Eye (tissue), 1 donor: Measurements from ENCODE around the gene KDM1A.

ENCODE experiments used
- DNase-seq: peaks from one replicate; pipeline ENCODE4 v3.0.0-alpha.2; 2015

KDM1A gene

GRCh38 chr1:23018661-23019093 lies 591 bp upstream of the KDM1A start:
- no peak for DNase-seq

- peak; percentile 89 for DNase-seq
These were observed 776 bp downstream of the KDM1A start for GRCh38 chr1:23019863-23020625.

DNA sequence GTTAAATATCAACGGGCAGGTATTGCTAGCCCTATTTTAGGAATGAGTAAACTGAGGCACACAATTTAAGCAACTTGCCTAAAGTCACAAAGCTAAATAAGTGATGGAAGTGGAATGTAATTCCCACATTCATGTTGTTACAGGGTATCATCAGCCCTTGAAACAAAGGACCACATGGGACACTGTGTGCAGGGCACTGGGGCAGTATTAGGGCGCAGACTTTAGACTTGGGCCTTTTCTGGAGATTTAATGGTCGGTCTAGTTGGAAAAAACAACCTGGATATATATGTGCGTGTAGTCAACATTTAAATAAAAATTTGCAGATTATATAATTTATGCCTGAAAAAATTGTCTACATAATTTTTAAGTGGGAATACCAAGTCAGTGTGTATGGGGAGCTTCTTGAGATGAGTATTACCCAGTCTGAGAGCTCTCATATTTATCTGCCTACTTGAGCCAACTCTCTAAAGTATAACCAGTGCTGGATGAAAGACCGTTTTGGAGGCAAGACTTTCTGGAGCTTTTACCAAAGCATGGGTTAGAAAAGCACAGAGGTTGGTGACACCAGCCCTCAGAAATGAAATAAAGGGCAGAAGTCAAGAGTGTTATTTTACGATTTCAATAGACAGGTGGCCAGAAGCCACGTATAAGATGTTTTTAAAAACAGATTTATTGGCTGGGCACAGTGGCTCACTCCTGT lies 1.6 kb downstream of the KDM1A start:
- peak; percentile 75 for DNase-seq

GRCh38 chr1:23021834-23022233 lies 2.6 kb downstream of the KDM1A start:
- no peak for DNase-seq

GRCh38 chr1:23023174-23023845 lies 4.0 kb downstream of the KDM1A start:
- peak; percentile 31 for DNase-seq

GRCh38 chr1:23026568-23026967 lies 7.3 kb downstream of the KDM1A start:
- DNase-seq: no peak

GRCh38 chr1:23027352-23027907 lies 8.2 kb downstream of the KDM1A start:
- no peak for DNase-seq

GRCh38 chr1:23029337-23029736 lies 10.1 kb downstream of the KDM1A start:
- no peak for DNase-seq

GRCh38 chr1:23035823-23036452 lies 16.7 kb downstream of the KDM1A start:
- DNase-seq: no peak

- no peak for DNase-seq
These were observed 17.9 kb downstream of the KDM1A start for GRCh38 chr1:23037081-23037740.

GRCh38 chr1:23039308-23039826 lies 20.1 kb downstream of the KDM1A start:
- DNase-seq: no peak

DNA sequence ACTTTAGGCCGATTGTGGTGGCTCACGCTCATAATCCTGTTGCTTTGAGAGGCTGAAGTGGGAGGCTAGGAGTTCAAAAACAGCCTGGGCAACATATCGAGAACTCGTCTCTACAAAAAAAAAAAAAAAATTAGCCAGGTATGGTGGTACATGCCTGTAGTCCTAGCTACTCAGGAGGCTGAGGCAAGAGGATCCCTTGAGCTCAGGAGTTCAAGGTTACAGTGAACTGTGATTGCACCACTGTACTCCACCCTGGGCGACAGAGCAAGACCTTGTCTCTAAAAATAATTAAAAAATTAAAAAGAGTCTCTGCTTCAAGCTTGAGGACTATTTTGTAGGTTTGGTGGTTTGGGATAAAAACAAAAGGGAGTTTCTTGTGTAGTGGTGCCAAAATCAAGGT lies 21.2 kb downstream of the KDM1A start:
- DNase-seq: no peak

- DNase-seq: no peak
These were observed 24.8 kb downstream of the KDM1A start for GRCh38 chr1:23044035-23044434.

- DNase-seq: no peak
These were observed 30.9 kb downstream of the KDM1A start for GRCh38 chr1:23050201-23050600.

- DNase-seq: no peak
These were observed 32.1 kb downstream of the KDM1A start for GRCh38 chr1:23051290-23051909.

DNA sequence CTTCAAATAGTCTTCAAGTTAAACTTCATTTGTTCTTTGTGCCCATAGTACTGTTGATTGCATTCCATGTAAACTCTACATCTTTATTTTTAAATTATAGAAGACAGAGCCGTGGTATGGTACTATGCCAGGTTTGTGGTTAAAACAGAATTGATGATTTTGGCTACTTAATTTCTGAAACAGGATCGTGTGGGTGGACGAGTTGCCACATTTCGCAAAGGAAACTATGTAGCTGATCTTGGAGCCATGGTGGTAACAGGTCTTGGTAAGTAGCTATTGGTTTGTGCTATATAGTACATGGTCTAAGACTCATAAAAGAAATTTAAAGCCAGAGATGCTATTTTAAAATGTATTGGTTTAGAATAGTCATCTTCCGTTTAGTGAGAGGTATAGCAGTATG lies 38.0 kb downstream of the KDM1A start:
- no peak for DNase-seq

DNA sequence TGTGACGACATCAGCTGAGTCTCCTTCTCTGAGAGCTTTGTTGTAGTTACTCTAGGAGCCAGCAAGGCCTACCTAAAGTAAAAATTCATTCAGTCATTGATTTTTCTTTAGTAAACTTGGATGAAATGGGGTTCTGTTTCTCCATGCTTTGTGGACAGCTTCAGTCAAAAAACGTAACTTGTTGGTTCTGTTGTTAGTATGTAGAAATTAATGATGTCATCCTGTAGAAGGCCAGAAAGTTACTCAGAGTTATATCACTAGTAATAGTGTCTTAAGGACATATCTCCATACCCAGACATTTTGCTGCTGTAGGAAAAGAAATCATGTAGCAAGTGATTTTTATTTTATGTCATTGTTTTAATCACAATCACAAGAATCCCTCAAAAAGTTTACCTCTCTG lies 43.0 kb downstream of the KDM1A start:
- DNase-seq: no peak

DNA sequence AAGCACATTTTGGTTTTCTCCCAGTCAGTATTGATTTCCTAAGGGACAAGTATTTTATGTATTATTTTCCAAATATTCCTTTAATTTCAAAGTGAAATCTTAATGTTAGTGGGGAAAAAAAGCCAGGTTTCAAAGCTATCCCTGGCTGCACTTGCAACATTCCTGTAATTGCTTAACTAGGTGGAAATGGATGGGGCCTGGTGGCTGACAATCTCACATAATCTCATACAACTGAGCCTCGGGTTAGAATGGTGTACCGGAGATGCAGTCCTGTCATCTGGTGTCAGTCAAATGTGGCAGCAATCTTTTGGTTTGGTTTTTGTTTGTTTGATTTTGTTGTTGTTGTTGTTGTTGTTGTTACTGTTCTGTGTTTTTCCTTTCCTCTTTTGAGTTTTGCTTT lies 46.1 kb downstream of the KDM1A start:
- DNase-seq: no peak

- no peak for DNase-seq
These were observed 46.8 kb downstream of the KDM1A start for GRCh38 chr1:23066075-23066474.

GRCh38 chr1:23069149-23069548 lies 49.9 kb downstream of the KDM1A start:
- no peak for DNase-seq

DNA sequence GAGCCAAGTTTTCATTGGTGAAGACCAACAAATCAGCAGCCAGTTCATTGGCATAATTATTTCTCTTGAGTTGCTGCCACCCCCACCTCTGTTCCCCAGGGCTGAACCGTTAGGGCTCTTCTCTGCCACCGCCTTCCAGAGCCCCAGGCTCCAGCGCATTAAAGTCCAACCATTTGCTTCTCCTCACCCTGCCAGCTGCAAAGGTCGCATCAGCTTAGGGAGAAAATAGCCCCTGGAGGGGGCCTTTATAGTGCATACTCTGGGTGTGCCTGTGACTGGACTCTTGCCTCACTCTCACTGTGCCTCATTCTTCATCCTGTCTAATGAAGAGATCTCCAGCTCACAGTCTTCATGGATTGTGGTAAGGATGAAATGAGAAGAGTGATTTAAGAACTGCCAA lies 50.4 kb downstream of the KDM1A start:
- no peak for DNase-seq

GRCh38 chr1:23074012-23074411 lies 54.7 kb downstream of the KDM1A start:
- no peak for DNase-seq
